H9 (cell line): ENCODE data around the gene ADAD2. TPM values are rescaled to one million over a fixed set of nuclear protein-coding genes. Genes with fewer than 3 reads are reported as not detected.
"Not testable (repeated sequence)": the region's sequence is repeated elsewhere in the genome, so short reads cannot be mapped to it uniquely, and the experiment has no call there.

Source experiments
- DNase-seq: peaks from one replicate; pipeline ENCODE4 v3.0.0-alpha.2; 2017
- H2AFZ ChIP-seq: one replicate; pipeline ENCODE4 v1.6.1; 2013; ENCODE audit warnings: mild to moderate bottlenecking, low read length, control low read depth, moderate library complexity
- H2AK5ac ChIP-seq: 2 replicates; pipeline ENCODE4 v1.6.1; 2013; ENCODE audit warnings: low read length, control low read depth, mixed read lengths; ENCODE audit not compliant: insufficient read length
- H2BK120ac ChIP-seq: one replicate; pipeline ENCODE4 v1.6.1; 2013; ENCODE audit warnings: low read depth, mild to moderate bottlenecking, low read length, control low read depth, inconsistent platforms; ENCODE audit not compliant: poor library complexity, severe bottlenecking
- H2BK12ac ChIP-seq: 2 replicates; pipeline ENCODE4 v1.6.1; 2013; ENCODE audit warnings: low read length, control low read depth, mixed read lengths, low read depth; ENCODE audit not compliant: insufficient read length
- H2BK15ac ChIP-seq: 2 replicates; pipeline ENCODE4 v1.6.1; 2013; ENCODE audit warnings: low read depth, low read length, control low read depth
- H2BK20ac ChIP-seq: one replicate; pipeline ENCODE4 v1.6.1; 2013; ENCODE audit warnings: low read depth, mild to moderate bottlenecking, low read length, control low read depth, inconsistent platforms; ENCODE audit not compliant: poor library complexity, severe bottlenecking
- H2BK5ac ChIP-seq: 2 replicates; pipeline ENCODE4 v1.6.1; 2013; ENCODE audit warnings: low read length, control low read depth, mixed read lengths; ENCODE audit not compliant: insufficient read length
- H3K14ac ChIP-seq: 2 replicates; pipeline ENCODE4 v1.6.1; 2013; ENCODE audit warnings: low read length, control low read depth; ENCODE audit not compliant: insufficient read depth
- H3K18ac ChIP-seq: 2 replicates; pipeline ENCODE4 v1.6.1; 2013; ENCODE audit warnings: low read depth, mild to moderate bottlenecking, mixed read lengths, low read length, control low read depth; ENCODE audit not compliant: insufficient read length
- H3K23ac ChIP-seq: 2 replicates; pipeline ENCODE4 v1.6.1; 2013; ENCODE audit warnings: low read length, control low read depth, mixed read lengths, low read depth; ENCODE audit not compliant: insufficient read length
- H3K23me2 ChIP-seq: 2 replicates; pipeline ENCODE4 v1.6.1; 2013; ENCODE audit warnings: low read depth, mild to moderate bottlenecking, mixed read lengths, low read length, control low read depth; ENCODE audit not compliant: insufficient read length, poor library complexity, severe bottlenecking
- H3K27ac ChIP-seq: 2 replicates; pipeline ENCODE4 v1.5.1; 2013; ENCODE audit warnings: low read length, control low read depth, mixed read lengths, low read depth; ENCODE audit not compliant: insufficient read length
- H3K27me3 ChIP-seq: 2 replicates; pipeline ENCODE4 v1.6.1; 2013; ENCODE audit warnings: low read length, control low read depth, inconsistent platforms; ENCODE audit not compliant: insufficient read depth
- H3K4ac ChIP-seq: 2 replicates; pipeline ENCODE4 v1.6.1; 2013; ENCODE audit warnings: low read depth, mild to moderate bottlenecking, control low read depth, inconsistent platforms, low read length, moderate library complexity
- H3K4me1 ChIP-seq: 2 replicates; pipeline ENCODE4 v1.6.1; 2013; ENCODE audit warnings: low read length, control low read depth, inconsistent platforms; ENCODE audit not compliant: insufficient read depth
- H3K4me2 ChIP-seq: 2 replicates; pipeline ENCODE4 v1.6.1; 2013; ENCODE audit warnings: low read length, control low read depth, mixed read lengths; ENCODE audit not compliant: insufficient read length, insufficient read depth
- H3K56ac ChIP-seq: 2 replicates; pipeline ENCODE4 v1.6.1; 2013; ENCODE audit warnings: low read depth, mild to moderate bottlenecking, mixed read lengths, low read length, control low read depth; ENCODE audit not compliant: insufficient read length
- H3K79me1 ChIP-seq: 2 replicates; pipeline ENCODE4 v1.6.1; 2013; ENCODE audit warnings: low read depth, mild to moderate bottlenecking, moderate library complexity, low read length, control low read depth, inconsistent platforms; ENCODE audit not compliant: insufficient read depth, poor library complexity, severe bottlenecking
- H3K79me2 ChIP-seq: 2 replicates; pipeline ENCODE4 v1.6.1; 2013; ENCODE audit warnings: low read length, control low read depth, inconsistent platforms; ENCODE audit not compliant: insufficient read depth
- H3K9ac ChIP-seq: 2 replicates; pipeline ENCODE4 v1.6.1; 2013; ENCODE audit warnings: low read length, control low read depth, mixed read lengths; ENCODE audit not compliant: insufficient read length; ENCODE audit errors: extremely low read depth
- H3K9me3 ChIP-seq: one replicate; pipeline ENCODE4 v1.6.1; 2013; ENCODE audit warnings: low read depth, low read length, inconsistent platforms; ENCODE audit not compliant: control insufficient read depth
- H3T11ph ChIP-seq: one replicate; pipeline ENCODE4 v1.6.1; 2013; ENCODE audit warnings: mild to moderate bottlenecking, low read length, control low read depth, inconsistent platforms
- H4K20me1 ChIP-seq: one replicate; pipeline ENCODE4 v1.6.1; 2013; ENCODE audit not compliant: control insufficient read depth, insufficient read length, insufficient read depth
- H4K5ac ChIP-seq: 2 replicates; pipeline ENCODE4 v1.6.1; 2013; ENCODE audit warnings: low read depth, mild to moderate bottlenecking, mixed read lengths, low read length, control low read depth; ENCODE audit not compliant: insufficient read length
- H4K8ac ChIP-seq: replicated peaks from 2 replicates; pipeline ENCODE4 v1.6.1; 2013; ENCODE audit warnings: low read length, control low read depth, mixed read lengths, low read depth; ENCODE audit not compliant: insufficient read length
- H4K91ac ChIP-seq: 2 replicates; pipeline ENCODE4 v1.6.1; 2013; ENCODE audit warnings: low read depth, mild to moderate bottlenecking, moderate library complexity, mixed read lengths, low read length, control low read depth; ENCODE audit not compliant: insufficient read length
- H3K27ac Mint-ChIP-seq, 3 experiments: 2 replicates in 2 of 3; 3 replicates in 1 of 3; pipeline ENCODE4 v1.8.0; 2020 to 2021; ENCODE audit warnings: mixed read lengths in 3 of 3, mild to moderate bottlenecking in 1 of 3, moderate library complexity in 1 of 3
- H3K27me3 Mint-ChIP-seq: 2 replicates; pipeline ENCODE4 v1.8.0; 2021; ENCODE audit warnings: low read depth, mild to moderate bottlenecking, moderate library complexity, mixed read lengths
- H3K36me3 Mint-ChIP-seq, 3 experiments: 2 replicates in 2 of 3; 3 replicates in 1 of 3; pipeline ENCODE4 v1.8.0; 2020 to 2021; ENCODE audit warnings: low read depth in 3 of 3, mixed read lengths in 3 of 3; ENCODE audit not compliant: insufficient read depth in 1 of 3
- H3K4me1 Mint-ChIP-seq, 2 experiments: 2 replicates each; pipeline ENCODE4 v1.8.0; 2020; ENCODE audit warnings: mixed read lengths in 2 of 2
- H3K4me3 Mint-ChIP-seq, 2 experiments: 2 replicates in 1 of 2; 3 replicates in 1 of 2; pipeline ENCODE4 v1.8.0; 2020 to 2021; ENCODE audit warnings: mild to moderate bottlenecking in 2 of 2, mixed read lengths in 2 of 2, moderate library complexity in 1 of 2
- H3K9me3 Mint-ChIP-seq, 2 experiments: 2 replicates in 1 of 2; 3 replicates in 1 of 2; pipeline ENCODE4 v1.8.0; 2020; ENCODE audit warnings: mild to moderate bottlenecking in 2 of 2, mixed read lengths in 2 of 2, moderate library complexity in 1 of 2
- CTCF ChIP-seq: fragments of 200-600 bp; sonication (generic); conservative IDR thresholded peaks from 3 replicates; pipeline ENCODE4 v1.8.0; 2021; ENCODE audit warnings: antibody characterized with exemption, mild to moderate bottlenecking
- WGBS: extraction: QIAGEN DNeasy Blood & Tissue Kit; methylation state at CpG from one replicate; pipeline ENCODE4 v1.1.7; 2013; ENCODE audit warnings: missing lambda C conversion rate, low lambda C conversion rate, mixed read lengths; ENCODE audit not compliant: insufficient read length; ENCODE audit errors: extremely low coverage; 5-methylcytosine and 5-hydroxymethylcytosine counted together
- total RNA-seq: library from RNA; stranded (reverse); gene quantifications from 2 replicates; pipeline ENCODE4 v1.2.1, GENCODE V29; 2021

The ADAD2 gene
- total RNA-seq, 1 experiment from 2014 or later, result 1.0 TPM

- Histone ChIP-seq H4K8ac (no peak overlapping the region), H3K23ac (no peak overlapping the region), H2BK5ac (no peak overlapping the region), H3K56ac (no peak overlapping the region), H4K91ac (no peak overlapping the region), H2BK120ac (no peak overlapping the region), H2BK12ac (no peak overlapping the region), H3K23me2 (no peaks in the 10 kb centered on the region), H3K18ac (no peak overlapping the region), H3K27ac (no peak overlapping the region), H2AFZ (no peak overlapping the region), H2BK15ac (no peak overlapping the region), H3K9me3 (no peaks in the 10 kb centered on the region), H2BK20ac (no peak overlapping the region), H3K9ac (no peak overlapping the region), H3K79me2 (no peaks in the 10 kb centered on the region), H2AK5ac (no peak overlapping the region), H3K27me3 (no peaks in the 10 kb centered on the region), H3K79me1 (no peaks in the 10 kb centered on the region), H3K4ac (no peak overlapping the region), H4K5ac (no peak overlapping the region), H4K20me1 (no peaks in the 10 kb centered on the region), H3K14ac (no peak overlapping the region), H3T11ph (no peak overlapping the region), H3K4me1 (no peaks in the 10 kb centered on the region; the same call in 1 of the 2 replicates), H3K4me2 (no peak overlapping the region)
- H3K9me3 Mint-ChIP-seq, result no peaks in the 10 kb centered on the region; a peak in 1 of 5 replicates
- H3K27me3 Mint-ChIP-seq, result no peaks in the 10 kb centered on the region; the same call in 1 of the 2 replicates
- H3K36me3 Mint-ChIP-seq, result no peaks in the 10 kb centered on the region
- WGBS, result no CpG with 5 or more reads among the region's 10 CpGs
- H3K27ac Mint-ChIP-seq, result no peak overlapping the region
- DNase-seq, result no peak
- H3K4me3 Mint-ChIP-seq, result no peak overlapping the region
- no peak for TF ChIP-seq CTCF
- H3K4me1 Mint-ChIP-seq, result peaks cover 6 to 21% of the 10 kb centered on the region in 2 experiments; a peak in 3 of 4 replicates
Observed at GRCh38 chr16:84199861-84200260, 8.9 kb downstream of the ADAD2 start.

GRCh38 chr16:84204551-84204950 is 13.6 kb downstream of the ADAD2 start:
- not testable (repeated sequence) for H2BK20ac ChIP-seq, H3K4me3 Mint-ChIP-seq, H3K56ac ChIP-seq, H3K36me3 Mint-ChIP-seq, H3K23me2 ChIP-seq, H3K9ac ChIP-seq, H3K9me3 Mint-ChIP-seq, H3K27ac Mint-ChIP-seq, DNase-seq, H4K20me1 ChIP-seq, H4K5ac ChIP-seq, H4K91ac ChIP-seq, H3T11ph ChIP-seq, H4K8ac ChIP-seq, H3K79me2 ChIP-seq, H3K14ac ChIP-seq, H2BK15ac ChIP-seq, H3K4ac ChIP-seq, H2BK12ac ChIP-seq, H2AFZ ChIP-seq, H3K18ac ChIP-seq, H2AK5ac ChIP-seq, H3K23ac ChIP-seq, H3K4me2 ChIP-seq, H3K4me1 ChIP-seq, H3K27ac ChIP-seq, H2BK120ac ChIP-seq, H2BK5ac ChIP-seq, H3K27me3 Mint-ChIP-seq, H3K27me3 ChIP-seq, H3K9me3 ChIP-seq, H3K79me1 ChIP-seq
- no CpG with 5 or more reads among the region's 26 CpGs for WGBS
- H3K4me1 Mint-ChIP-seq, result peaks cover 5 to 12% of the 10 kb centered on the region in 2 experiments
